HG03103 (cell line): ENCODE data around the gene NPEPPS.
A peak's percentile ranks its signal among the peaks of the same experiment; 100 is the strongest.
"Not testable (repeated sequence)": the region's sequence is repeated elsewhere in the genome, so short reads cannot be mapped to it uniquely, and the experiment has no call there.

Experiments used
- ATAC-seq: cut with Tn5 transposase; IDR thresholded peaks from one replicate; pipeline ENCODE4 v1.9.1; 2021; ENCODE audit warnings: low read depth; ENCODE audit not compliant: unreplicated experiment

NPEPPS gene

GRCh38 chr17:47530557-47531232 lies at the start of gene NPEPPS:
Gene NPEPPS (plus strand): TSS chr17:47531108. CDS start chr17:47531301, 193 bp downstream.
- ATAC-seq = peak; percentile 68

- ATAC-seq = peak; percentile 14
Measured at GRCh38 chr17:47491841-47492212, 39.1 kb upstream of the NPEPPS start.

- not testable (repeated sequence) for ATAC-seq
Measured at GRCh38 chr17:47499074-47499473, 31.8 kb upstream of the NPEPPS start.

- ATAC-seq = not testable (repeated sequence)
Measured at GRCh38 chr17:47499494-47499893, 31.4 kb upstream of the NPEPPS start.

- ATAC-seq = not testable (repeated sequence)
Measured at GRCh38 chr17:47500620-47501019, 30.3 kb upstream of the NPEPPS start.

- ATAC-seq = not testable (repeated sequence)
Measured at GRCh38 chr17:47502122-47502731, 28.7 kb upstream of the NPEPPS start.

GRCh38 chr17:47502776-47503455 lies 28.0 kb upstream of the NPEPPS start:
- ATAC-seq = not testable (repeated sequence)

- not testable (repeated sequence) for ATAC-seq
Measured at GRCh38 chr17:47511701-47512146, 19.2 kb upstream of the NPEPPS start.

- not testable (repeated sequence) for ATAC-seq
Measured at GRCh38 chr17:47513301-47513700, 17.6 kb upstream of the NPEPPS start.

GRCh38 chr17:47518880-47519279 lies 12.0 kb upstream of the NPEPPS start:
- ATAC-seq = not testable (repeated sequence)

GRCh38 chr17:47519365-47519764 lies 11.5 kb upstream of the NPEPPS start:
- not testable (repeated sequence) for ATAC-seq

GRCh38 chr17:47520279-47520678 lies 10.6 kb upstream of the NPEPPS start:
- not testable (repeated sequence) for ATAC-seq

GRCh38 chr17:47521434-47521833 lies 9.5 kb upstream of the NPEPPS start:
- not testable (repeated sequence) for ATAC-seq

- ATAC-seq = not testable (repeated sequence)
Measured at GRCh38 chr17:47522341-47522740, 8.6 kb upstream of the NPEPPS start.

- peak; percentile 23 for ATAC-seq
Measured at GRCh38 chr17:47531233-47531820, 419 bp downstream of the NPEPPS start.

- not testable (repeated sequence) for ATAC-seq
Measured at GRCh38 chr17:47539085-47539484, 8.2 kb downstream of the NPEPPS start.

GRCh38 chr17:47541676-47542075 lies 10.8 kb downstream of the NPEPPS start:
- not testable (repeated sequence) for ATAC-seq

- ATAC-seq = not testable (repeated sequence)
Measured at GRCh38 chr17:47544327-47544726, 13.4 kb downstream of the NPEPPS start.

- not testable (repeated sequence) for ATAC-seq
Measured at GRCh38 chr17:47554733-47555132, 23.8 kb downstream of the NPEPPS start.

- not testable (repeated sequence) for ATAC-seq
Measured at GRCh38 chr17:47556108-47556507, 25.2 kb downstream of the NPEPPS start.

GRCh38 chr17:47560517-47561043 lies 29.7 kb downstream of the NPEPPS start:
- not testable (repeated sequence) for ATAC-seq
